GM06990 (cell line): ENCODE data around the gene TSPAN11.

Experiments used
- DNase-seq: peaks from one replicate; pipeline ENCODE4 v3.0.0-alpha.2; 2011; ENCODE audit not compliant: insufficient read length; ENCODE audit errors: extremely low read depth
- H3K27me3 ChIP-seq: replicated peaks from 2 replicates; pipeline ENCODE4 v1.6.0; 2011; ENCODE audit warnings: low read length; ENCODE audit not compliant: control insufficient read depth, insufficient read depth
- H3K36me3 ChIP-seq: 2 replicates; pipeline ENCODE4 v1.5.1; 2011; ENCODE audit warnings: low read length; ENCODE audit not compliant: control insufficient read depth, insufficient read depth
- H3K4me3 ChIP-seq: replicated peaks from 2 replicates; pipeline ENCODE4 v1.5.1; 2011; ENCODE audit warnings: low read depth, mild to moderate bottlenecking, control low read depth, low read length
- TF ChIP-seq, protein P1 (sequence below): IDR thresholded peaks from 2 replicates; pipeline ENCODE4 v1.5.1; 2011; ENCODE audit warnings: low read length, control low read depth, mild to moderate bottlenecking, inconsistent platforms; ENCODE audit not compliant: insufficient read depth, poor library complexity, severe bottlenecking

TSPAN11 gene

DNA sequence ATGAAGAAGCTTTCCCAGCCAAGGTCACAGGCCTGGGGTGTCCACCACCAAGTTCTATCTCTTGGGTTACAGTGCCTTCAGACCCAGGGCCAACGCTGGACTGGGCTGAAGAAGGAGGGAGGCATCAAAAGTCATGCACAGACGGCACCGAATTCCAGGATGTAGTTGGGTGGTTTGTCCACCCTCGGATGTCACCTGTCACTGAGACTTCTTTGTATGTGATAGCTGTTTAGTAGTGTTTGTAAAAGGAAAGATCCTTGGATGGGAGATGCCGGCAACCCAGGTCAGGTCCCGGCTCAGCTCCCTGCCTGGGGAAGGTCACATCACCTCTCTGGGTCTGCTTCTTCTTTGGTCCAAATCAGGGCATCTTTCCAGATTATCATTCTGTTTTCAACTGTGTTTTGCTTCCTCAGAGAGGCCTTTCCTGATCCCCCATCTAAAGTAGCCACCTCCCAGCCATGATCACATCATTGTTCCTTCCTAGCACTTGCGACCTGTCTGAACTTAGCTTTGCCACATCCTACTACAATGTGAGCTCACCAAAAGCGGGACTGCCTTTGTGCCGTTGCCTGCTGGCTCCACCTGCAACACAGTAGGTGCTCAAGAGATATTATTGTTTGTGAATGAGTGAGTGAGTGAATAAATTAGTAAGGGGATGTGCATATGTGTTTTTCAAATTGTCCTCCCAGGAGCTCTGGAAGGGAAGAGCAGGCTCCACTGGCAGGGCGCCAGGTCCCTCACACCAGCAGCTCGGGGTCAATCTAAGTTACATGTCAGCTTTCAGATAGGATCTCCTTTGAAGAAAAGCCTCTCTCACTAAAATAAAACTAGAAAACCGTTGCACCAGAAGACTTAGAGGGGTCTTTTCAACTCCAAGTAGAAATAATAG lies 2.1 kb downstream of the TSPAN11 start:
- Histone ChIP-seq H3K27me3 (no peaks in the 10 kb centered on the region; the same call in 1 of the 2 replicates), H3K36me3 (no peaks in the 10 kb centered on the region), H3K4me3 (no peak overlapping the region)
- TF ChIP-seq, protein P1, sequence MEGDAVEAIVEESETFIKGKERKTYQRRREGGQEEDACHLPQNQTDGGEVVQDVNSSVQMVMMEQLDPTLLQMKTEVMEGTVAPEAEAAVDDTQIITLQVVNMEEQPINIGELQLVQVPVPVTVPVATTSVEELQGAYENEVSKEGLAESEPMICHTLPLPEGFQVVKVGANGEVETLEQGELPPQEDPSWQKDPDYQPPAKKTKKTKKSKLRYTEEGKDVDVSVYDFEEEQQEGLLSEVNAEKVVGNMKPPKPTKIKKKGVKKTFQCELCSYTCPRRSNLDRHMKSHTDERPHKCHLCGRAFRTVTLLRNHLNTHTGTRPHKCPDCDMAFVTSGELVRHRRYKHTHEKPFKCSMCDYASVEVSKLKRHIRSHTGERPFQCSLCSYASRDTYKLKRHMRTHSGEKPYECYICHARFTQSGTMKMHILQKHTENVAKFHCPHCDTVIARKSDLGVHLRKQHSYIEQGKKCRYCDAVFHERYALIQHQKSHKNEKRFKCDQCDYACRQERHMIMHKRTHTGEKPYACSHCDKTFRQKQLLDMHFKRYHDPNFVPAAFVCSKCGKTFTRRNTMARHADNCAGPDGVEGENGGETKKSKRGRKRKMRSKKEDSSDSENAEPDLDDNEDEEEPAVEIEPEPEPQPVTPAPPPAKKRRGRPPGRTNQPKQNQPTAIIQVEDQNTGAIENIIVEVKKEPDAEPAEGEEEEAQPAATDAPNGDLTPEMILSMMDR: no peak
- no peak for DNase-seq

DNA sequence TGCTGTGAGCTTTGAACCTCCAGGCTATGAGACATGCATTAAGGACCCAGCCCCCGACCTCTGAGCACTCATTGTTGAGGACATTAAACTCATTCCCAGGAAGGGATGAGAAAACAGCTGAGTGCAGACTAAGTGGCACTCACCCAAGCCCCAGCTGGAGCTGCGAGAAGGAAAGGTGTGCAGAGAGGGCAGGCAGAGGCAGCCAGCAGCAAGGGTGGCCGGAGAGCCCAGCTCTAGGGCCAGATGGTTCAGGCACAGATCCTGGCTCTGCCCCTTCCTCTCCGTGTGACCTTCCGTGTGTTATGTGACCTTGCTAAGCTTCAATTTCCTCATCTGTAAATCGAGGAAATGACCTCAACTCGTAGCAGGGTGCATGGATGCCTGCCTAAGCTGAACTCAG lies 3.7 kb downstream of the TSPAN11 start:
- Histone ChIP-seq H3K4me3 (no peak overlapping the region), H3K27me3 (no peaks in the 10 kb centered on the region; the same call in 1 of the 2 replicates), H3K36me3 (no peaks in the 10 kb centered on the region)
- TF ChIP-seq, protein P1: no peak
- no peak for DNase-seq

DNA sequence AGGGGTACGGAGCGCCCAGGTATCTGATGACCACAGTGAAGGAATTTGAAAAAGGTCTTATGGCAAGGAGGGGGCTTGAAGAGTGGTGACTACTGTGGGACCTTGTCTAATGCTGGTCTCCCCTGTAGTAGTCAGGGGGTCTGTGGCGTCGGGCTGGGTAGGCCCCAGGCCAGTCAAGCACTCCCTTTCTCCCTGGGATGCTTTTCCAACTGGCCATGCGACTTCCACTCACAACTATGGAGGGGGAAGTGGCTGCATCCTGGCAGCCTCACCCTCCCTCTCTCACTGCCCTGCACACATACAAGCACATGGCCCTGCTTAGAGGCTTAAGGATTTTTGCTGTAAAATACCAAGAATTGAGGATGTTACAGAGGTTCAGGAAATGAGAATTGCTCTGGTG lies 4.1 kb downstream of the TSPAN11 start:
- Histone ChIP-seq H3K4me3 (no peak overlapping the region), H3K27me3 (no peaks in the 10 kb centered on the region; the same call in 1 of the 2 replicates), H3K36me3 (no peaks in the 10 kb centered on the region)
- no peak for DNase-seq
- TF ChIP-seq, protein P1: no peak

DNA sequence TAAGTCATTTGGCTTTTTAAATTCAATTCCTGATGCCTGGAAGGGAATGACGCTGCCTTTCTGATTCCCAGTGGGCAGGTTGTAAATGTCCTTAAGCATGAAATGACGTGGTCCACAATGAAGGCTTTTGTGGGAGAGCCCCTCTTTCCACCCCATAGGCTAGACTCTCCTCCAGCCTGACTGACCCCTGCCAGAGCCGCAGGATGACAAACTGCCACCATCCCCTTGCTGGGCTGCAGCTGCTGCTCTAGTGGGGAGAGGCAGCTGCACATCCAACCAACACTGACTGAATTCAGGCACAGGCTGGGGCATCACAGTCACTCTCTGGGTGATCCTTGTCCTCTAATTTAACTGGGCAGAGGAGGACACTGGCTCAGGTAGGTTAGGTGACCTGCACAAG lies 6.3 kb downstream of the TSPAN11 start:
- Histone ChIP-seq H3K4me3 (no peak overlapping the region), H3K27me3 (no peaks in the 10 kb centered on the region; the same call in 1 of the 2 replicates), H3K36me3 (no peaks in the 10 kb centered on the region)
- DNase-seq: no peak
- TF ChIP-seq, protein P1: no peak

DNA sequence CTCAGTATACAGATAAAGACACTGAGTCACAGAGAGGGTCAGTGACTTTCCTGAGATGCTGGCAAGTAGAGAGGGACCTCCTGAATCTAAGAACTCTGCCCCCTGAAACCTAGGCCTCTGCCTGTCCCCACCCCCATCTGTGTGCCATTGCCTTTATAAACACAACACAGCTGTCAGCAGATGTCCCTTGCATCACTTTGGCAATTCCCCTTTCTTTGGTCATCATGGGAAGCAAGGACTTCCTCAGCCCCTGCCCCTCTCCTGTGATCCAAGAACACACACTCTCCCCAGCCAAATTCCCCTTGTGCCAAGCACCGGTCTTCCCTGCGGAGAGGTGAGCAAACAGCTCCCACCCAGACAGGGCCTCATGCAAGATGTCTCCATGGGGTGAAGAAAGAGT lies 8.3 kb downstream of the TSPAN11 start:
- DNase-seq: no peak
- TF ChIP-seq, protein P1: no peak
- Histone ChIP-seq H3K4me3 (no peak overlapping the region), H3K27me3 (peaks cover 2% of the 10 kb centered on the region; the same call in 1 of the 2 replicates), H3K36me3 (no peaks in the 10 kb centered on the region)
